GM18498 (cell line): ENCODE measurements around the gene POGK.
"Not testable (repeated sequence)": the region's sequence is repeated elsewhere in the genome, so short reads cannot be mapped to it uniquely, and the experiment has no call there.

Source experiments
- ATAC-seq: cut with Tn5 transposase; IDR thresholded peaks from one replicate; pipeline ENCODE4 v1.9.1; 2021; ENCODE audit warnings: mild to moderate bottlenecking, moderate library complexity; ENCODE audit not compliant: unreplicated experiment

Gene POGK

DNA sequence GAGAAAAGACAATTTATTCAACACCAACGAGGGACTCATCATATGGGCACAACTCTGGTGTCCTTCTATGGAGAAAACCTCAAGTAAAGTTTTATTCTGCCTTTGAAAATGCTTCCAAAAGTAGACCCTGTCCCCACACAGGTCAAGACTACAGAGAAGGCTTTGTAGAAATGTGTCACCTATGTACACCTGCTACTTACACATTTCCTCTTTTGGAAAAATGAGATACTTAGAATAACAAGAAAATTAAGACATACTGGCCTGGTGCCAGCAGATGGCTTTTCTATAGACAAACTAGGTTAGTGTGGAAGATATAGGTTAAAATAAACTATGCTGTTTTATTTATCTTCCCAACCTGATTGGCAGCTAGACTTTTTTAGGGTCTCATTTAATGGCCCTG is 13.6 kb downstream of the POGK start:
- no peak for ATAC-seq

DNA sequence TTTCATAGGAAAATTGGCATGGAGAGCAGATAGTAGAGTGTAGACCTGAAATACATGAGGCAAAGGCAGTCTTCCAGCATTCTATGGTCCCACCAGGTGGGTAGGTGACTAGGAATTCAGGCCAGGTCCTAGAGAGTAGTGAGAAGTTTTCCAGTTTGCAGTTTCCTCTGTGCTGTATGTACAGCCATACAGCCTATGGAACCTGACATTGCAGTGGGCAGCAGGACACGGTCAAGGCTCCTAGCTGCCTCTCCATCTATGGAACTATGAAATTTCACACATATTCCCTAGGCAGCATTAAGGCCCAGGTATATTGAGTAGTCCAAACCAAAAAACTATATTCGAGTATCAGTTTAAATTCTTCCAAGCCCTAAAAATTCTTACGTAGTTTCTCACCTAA is 16.3 kb downstream of the POGK start:
- no peak for ATAC-seq

DNA sequence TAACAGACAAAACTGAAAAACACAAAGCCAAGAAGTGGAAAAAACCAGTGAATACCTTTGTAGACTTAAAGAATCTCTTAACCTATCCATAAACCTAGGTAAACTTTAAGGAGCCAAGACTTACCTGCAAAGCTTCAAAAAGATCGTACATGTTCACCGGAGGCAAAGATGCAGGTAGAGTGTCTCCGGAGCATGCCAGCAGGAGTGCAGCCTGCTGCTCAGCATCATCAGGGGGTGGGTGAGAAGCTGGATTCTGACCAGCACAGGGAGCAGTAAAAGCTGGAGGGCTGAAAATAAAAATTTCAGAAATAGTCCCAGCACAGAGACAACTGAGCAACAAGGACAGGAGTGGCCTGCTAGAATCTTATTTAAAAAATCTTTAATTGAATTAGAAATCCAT is 18.7 kb downstream of the POGK start:
- ATAC-seq = no peak

DNA sequence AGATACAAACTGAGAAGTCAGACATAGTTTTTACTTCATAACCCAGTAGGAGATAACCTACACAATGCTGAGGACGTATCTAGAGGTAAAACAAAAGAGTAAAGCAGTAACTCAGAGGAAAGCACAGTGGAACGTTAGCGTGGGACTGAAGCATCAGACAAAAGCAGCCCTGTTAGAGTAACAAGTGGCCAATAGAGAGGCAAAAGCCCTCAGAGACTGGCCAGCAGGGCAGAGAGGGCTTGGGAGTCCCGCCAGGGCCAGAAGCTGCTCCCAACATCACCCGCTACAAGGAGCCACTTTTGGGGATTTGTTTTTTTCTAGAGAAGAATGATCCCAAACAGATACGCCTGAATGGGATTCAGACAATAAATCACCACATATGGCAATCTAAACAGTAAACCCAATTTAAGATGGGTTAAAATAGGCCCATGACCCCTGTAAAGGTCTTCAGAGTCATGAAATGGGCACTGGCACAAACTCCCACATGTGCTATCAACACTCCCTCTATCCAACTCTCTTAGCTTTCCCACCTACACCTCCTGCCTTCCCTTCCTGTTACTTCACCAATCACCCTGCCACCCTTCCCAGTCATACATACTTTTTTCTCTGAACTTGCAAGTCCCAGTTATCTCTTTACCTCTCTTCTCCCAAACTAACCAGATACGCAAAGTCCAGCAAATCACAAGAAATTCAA is 19.6 kb downstream of the POGK start:
- ATAC-seq = no peak

- ATAC-seq = no peak
These were observed 20.3 kb downstream of the POGK start for GRCh38 chr1:166859597-166859996.

DNA sequence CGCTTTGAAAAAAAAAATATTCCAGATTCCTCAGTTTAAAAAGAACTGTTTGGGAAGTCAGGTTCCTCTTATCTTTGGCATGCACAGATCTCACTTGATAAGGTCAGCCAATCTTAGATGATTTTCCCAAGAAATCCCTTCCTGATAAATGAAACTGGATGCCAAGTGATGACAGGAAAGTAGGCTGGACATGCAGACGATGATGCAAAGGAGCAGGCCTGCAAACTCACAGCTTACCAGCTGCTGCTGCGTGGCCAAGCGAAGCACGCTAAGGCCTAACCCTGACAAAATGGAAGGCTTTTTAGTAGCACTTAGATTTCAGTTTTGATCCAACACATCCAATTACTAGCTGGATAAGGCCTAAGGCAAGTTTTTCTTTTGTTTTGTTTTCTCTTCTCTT is 26.7 kb downstream of the POGK start:
- no peak for ATAC-seq

DNA sequence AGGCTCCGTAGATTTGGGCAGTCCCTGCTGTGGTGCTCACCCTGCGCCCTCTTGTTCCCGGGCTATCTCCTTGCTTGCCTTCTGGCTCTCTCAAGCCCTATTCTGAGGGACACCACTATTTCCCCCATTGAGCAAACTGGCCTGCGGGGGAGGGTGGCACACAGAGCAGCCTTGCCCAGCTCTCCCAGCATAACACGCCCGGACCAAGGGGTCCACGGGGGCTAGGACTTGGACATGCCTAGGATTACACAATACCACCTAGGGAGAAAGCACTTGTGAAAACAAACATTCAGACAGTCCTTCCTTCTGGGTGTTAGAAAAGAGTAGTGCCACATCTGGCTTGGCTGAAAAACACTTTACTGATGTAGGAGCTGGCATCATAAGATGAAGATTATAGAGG is 29.4 kb downstream of the POGK start:
- no peak for ATAC-seq

GRCh38 chr1:166869318-166870099 is 30.2 kb downstream of the POGK start:
- peak; percentile 62 for ATAC-seq

GRCh38 chr1:166870584-166870983 is 31.3 kb downstream of the POGK start:
- no peak for ATAC-seq

GRCh38 chr1:166874464-166874863 is 35.2 kb downstream of the POGK start:
- ATAC-seq = no peak

GRCh38 chr1:166875302-166875733 is 36.0 kb downstream of the POGK start:
- ATAC-seq = no peak

GRCh38 chr1:166875734-166876539 is 36.7 kb downstream of the POGK start, which contains the start of gene TADA1:
TADA1 (minus strand) TSS chr1:166876264; CDS start chr1:166876233, 31 bp downstream.
- ATAC-seq = peak; percentile 86

- ATAC-seq = peak; percentile 11
These were observed 37.2 kb downstream of the POGK start for GRCh38 chr1:166876540-166876838.

GRCh38 chr1:166878173-166878917 is 39.1 kb downstream of the POGK start:
- ATAC-seq = not testable (repeated sequence)

GRCh38 chr1:166882893-166883292 is 43.6 kb downstream of the POGK start:
- no peak for ATAC-seq

GRCh38 chr1:166884040-166884642 is 44.9 kb downstream of the POGK start:
- ATAC-seq = no peak

GRCh38 chr1:166884971-166885370 is 45.7 kb downstream of the POGK start:
- peak; percentile 57 for ATAC-seq

DNA sequence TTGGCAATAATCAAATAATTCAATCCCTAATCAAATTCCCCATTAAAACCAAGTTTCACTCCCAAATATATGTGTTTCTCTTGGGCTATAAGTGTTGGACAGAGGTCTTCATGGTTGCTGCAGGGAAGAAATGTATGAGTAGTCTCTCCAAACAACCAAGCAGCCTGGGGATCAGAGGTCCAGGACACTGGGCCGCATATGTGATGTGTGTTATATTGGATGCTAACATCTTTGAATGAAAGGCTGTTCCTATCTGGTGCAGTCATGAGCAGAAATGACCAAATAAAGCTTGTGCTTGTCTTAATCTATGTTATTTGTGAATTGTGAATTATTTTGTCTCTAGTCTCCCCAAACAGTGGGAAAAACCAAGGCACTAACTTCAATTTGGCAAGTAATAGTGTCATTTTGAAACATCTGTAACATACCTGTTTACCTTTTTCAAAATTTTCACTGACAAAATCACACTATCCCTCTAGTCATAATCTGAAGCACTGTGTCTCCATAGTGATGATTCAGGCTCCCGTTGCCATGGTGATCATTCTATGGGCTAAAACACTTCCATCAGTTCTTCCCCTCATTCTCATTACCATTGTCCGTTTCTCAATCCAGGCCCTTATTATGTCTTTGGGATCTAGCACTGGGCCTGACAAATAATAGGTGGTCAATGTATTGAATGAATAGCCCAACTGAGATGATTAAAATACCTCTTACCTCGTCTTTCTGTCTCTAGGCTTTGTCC is 49.3 kb downstream of the POGK start:
- ATAC-seq = no peak

DNA sequence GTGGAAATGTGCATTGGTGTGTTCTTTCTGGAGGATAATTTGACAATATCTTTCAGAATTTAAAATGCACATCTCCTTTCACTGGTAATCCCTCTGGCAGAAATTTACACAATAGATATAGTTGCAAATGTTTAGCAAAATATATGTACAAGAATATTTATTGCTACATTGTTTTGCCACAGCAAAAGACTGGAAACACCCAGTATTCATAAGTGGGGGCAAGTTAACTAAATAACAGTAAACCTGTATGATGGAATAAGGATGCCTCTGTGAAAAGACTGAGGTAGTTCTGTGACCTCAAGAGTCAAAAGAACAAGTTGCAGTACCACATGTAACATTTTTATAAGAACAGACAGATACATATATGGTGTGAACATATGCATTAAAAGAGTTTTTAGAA is 50.5 kb downstream of the POGK start:
- ATAC-seq = no peak

- ATAC-seq = no peak
These were observed 56.5 kb downstream of the POGK start for GRCh38 chr1:166895766-166896165.
